Measurements from ENCODE around the gene PARD3. TPM values are rescaled to one million over a fixed set of nuclear protein-coding genes. Genes with fewer than 3 reads are reported as not detected.

The PARD3 gene
- polyA plus RNA-seq, 3 donors = 0.51 TPM; not detected in 2

DNA sequence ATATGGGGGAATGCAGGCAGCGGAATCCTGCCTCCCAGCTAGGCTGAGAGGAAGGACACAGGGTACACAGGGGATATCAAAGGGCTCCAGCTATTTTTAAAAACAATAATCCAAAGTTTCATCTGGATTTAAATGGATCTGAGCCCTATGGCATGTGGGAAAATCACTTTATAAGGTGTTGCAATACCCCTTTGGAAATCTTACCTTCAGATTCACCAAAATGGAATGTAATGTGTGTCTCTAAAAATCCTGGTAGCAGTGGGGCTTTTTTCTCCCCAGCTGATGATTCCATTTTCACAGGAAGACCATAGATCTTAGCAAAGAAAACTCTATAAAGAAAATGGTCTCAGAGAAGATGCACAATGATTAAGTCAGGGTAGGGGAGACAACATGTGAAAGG, 722.2 kb downstream of the PARD3 start:
- Histone ChIP-seq H3K27ac (ENCODE audit: low read depth in 1 of 2, low read length in 2 of 2) (no peak overlapping the region), H3K9ac (ENCODE audit: insufficient read depth, low read length, poor library complexity, severe bottlenecking) (no peak overlapping the region), H3K4me3 (replicated peaks in 1 of 3; ENCODE audit: low read depth in 2 of 3, low read length in 3 of 3) (no peak overlapping the region), H3K27me3 (ENCODE audit: control insufficient read depth in 2 of 2, insufficient read depth in 2 of 2, low read length in 2 of 2) (no peaks in the 10 kb centered on the region), H3K4me1 (ENCODE audit: control insufficient read depth in 1 of 2, insufficient read depth in 2 of 2, low read length in 2 of 2) (no peaks in the 10 kb centered on the region), H4K20me1 (ENCODE audit: insufficient read depth, low read length) (no peaks in the 10 kb centered on the region), H3K36me3 (replicated peaks in 1 of 2; ENCODE audit: control insufficient read depth in 1 of 2, insufficient read depth in 2 of 2, low read length in 2 of 2) (no peaks in the 10 kb centered on the region), H3K79me2 (ENCODE audit: insufficient read depth, low read length) (no peaks in the 10 kb centered on the region), H3K9me3 (replicated peaks in 1 of 2; ENCODE audit: control insufficient read depth in 1 of 2, insufficient read depth in 1 of 2, low read length in 2 of 2) (peaks cover 33 to 36% of the 10 kb centered on the region in 2 donors), H2AFZ (ENCODE audit: insufficient read depth, low read depth, low read length, poor library complexity, severe bottlenecking) (no peak overlapping the region), H3K4me2 (replicated peaks; ENCODE audit: extremely low read depth, low read length, poor library complexity, severe bottlenecking) (no peak overlapping the region)
- Mint-ChIP-seq H3K4me1 (no peaks in the 10 kb centered on the region), H3K9me3 (peaks cover 27 to 57% (median 45%) of the 10 kb centered on the region in 7 donors), H3K4me3 (no peak overlapping the region), H3K27me3 (ENCODE audit: low read depth in 3 of 3) (peaks cover 0 to 5% (median 3%) of the 10 kb centered on the region in 3 donors), H3K27ac (no peak overlapping the region), H3K36me3 (no peaks in the 10 kb centered on the region)
- TF ChIP-seq, protein P1, sequence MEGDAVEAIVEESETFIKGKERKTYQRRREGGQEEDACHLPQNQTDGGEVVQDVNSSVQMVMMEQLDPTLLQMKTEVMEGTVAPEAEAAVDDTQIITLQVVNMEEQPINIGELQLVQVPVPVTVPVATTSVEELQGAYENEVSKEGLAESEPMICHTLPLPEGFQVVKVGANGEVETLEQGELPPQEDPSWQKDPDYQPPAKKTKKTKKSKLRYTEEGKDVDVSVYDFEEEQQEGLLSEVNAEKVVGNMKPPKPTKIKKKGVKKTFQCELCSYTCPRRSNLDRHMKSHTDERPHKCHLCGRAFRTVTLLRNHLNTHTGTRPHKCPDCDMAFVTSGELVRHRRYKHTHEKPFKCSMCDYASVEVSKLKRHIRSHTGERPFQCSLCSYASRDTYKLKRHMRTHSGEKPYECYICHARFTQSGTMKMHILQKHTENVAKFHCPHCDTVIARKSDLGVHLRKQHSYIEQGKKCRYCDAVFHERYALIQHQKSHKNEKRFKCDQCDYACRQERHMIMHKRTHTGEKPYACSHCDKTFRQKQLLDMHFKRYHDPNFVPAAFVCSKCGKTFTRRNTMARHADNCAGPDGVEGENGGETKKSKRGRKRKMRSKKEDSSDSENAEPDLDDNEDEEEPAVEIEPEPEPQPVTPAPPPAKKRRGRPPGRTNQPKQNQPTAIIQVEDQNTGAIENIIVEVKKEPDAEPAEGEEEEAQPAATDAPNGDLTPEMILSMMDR (IDR thresholded peaks at IDR 0.05) = no peak
- no CpG with 5 or more reads among the region's 1 CpG for WGBS (ENCODE audit: insufficient coverage)
- no peak for DNase-seq
- intact Hi-C loops (cut with micrococcal nuclease) = no loop called here

DNA sequence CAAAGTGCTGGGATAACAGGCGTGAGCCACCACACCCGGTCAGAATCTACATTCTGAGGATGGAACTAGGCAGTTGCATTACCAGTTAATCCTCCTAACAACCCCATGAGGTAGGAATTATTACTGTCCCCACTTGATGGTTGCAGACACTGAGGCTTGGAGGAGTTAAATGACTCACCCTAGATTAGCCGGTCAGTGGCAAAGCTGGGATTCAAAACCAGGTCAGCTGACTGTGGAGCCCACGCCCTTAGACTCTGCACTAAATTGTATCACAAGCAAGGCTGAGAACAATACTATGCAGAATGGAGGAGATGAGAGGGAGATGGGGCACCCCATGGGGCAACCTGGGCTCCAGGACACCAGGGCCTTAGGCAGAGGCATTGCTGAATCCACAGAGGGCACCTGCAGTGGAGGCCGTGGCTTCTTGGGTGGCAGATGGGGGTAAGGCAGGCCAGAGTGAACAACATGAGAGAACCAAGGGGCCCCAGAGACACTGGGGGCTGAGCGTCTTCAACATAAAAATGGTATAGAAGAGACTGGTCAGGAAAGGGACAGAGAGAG, 723.4 kb downstream of the PARD3 start:
- Histone ChIP-seq H3K27me3 (ENCODE audit: control insufficient read depth in 2 of 2, insufficient read depth in 2 of 2, low read length in 2 of 2) (no peaks in the 10 kb centered on the region), H3K4me1 (ENCODE audit: control insufficient read depth in 1 of 2, insufficient read depth in 2 of 2, low read length in 2 of 2) (no peaks in the 10 kb centered on the region), H3K9me3 (replicated peaks in 1 of 2; ENCODE audit: control insufficient read depth in 1 of 2, insufficient read depth in 1 of 2, low read length in 2 of 2) (peaks cover 33 to 39% of the 10 kb centered on the region in 2 donors), H3K4me3 (replicated peaks in 1 of 3; ENCODE audit: low read depth in 2 of 3, low read length in 3 of 3) (no peak overlapping the region), H4K20me1 (ENCODE audit: insufficient read depth, low read length) (no peaks in the 10 kb centered on the region), H3K27ac (ENCODE audit: low read depth in 1 of 2, low read length in 2 of 2) (no peak overlapping the region), H3K36me3 (replicated peaks in 1 of 2; ENCODE audit: control insufficient read depth in 1 of 2, insufficient read depth in 2 of 2, low read length in 2 of 2) (no peaks in the 10 kb centered on the region), H2AFZ (ENCODE audit: insufficient read depth, low read depth, low read length, poor library complexity, severe bottlenecking) (no peak overlapping the region), H3K79me2 (ENCODE audit: insufficient read depth, low read length) (no peaks in the 10 kb centered on the region), H3K9ac (ENCODE audit: insufficient read depth, low read length, poor library complexity, severe bottlenecking) (no peak overlapping the region), H3K4me2 (replicated peaks; ENCODE audit: extremely low read depth, low read length, poor library complexity, severe bottlenecking) (no peak overlapping the region)
- Mint-ChIP-seq H3K4me3 (no peak overlapping the region), H3K4me1 (no peaks in the 10 kb centered on the region), H3K27me3 (ENCODE audit: low read depth in 3 of 3) (peaks cover 0 to 5% (median 3%) of the 10 kb centered on the region in 3 donors), H3K36me3 (no peaks in the 10 kb centered on the region), H3K27ac (no peak overlapping the region), H3K9me3 (peaks cover 22 to 59% (median 49%) of the 10 kb centered on the region in 7 donors)
- WGBS (ENCODE audit: insufficient coverage) = 100% methylated on average over 2 of the region's 6 CpGs
- DNase-seq = no peak
- TF ChIP-seq, protein P1 (IDR thresholded peaks at IDR 0.05) = no peak
- intact Hi-C loops (cut with micrococcal nuclease) = no loop called here

All from CD14-positive monocyte (primary cell).